AG10803 (cell line): Measurements from ENCODE around the gene RTF1.
A peak's percentile ranks its signal among the peaks of the same experiment; 100 is the strongest.

Experiments
- DNase-seq: peaks from one replicate; pipeline ENCODE4 v3.0.0; 2010; ENCODE audit warnings: low read depth
- H3K4me3 ChIP-seq: 2 replicates; pipeline ENCODE4 v1.5.1; 2011; ENCODE audit warnings: mild to moderate bottlenecking, low read length, control low read depth
- CTCF ChIP-seq: conservative IDR thresholded peaks from 2 replicates; pipeline ENCODE4 v1.5.1; 2011; ENCODE audit warnings: mild to moderate bottlenecking, low read length, control low read depth, inconsistent platforms

RTF1 gene

GRCh38 chr15:41396111-41396510 is 20.8 kb upstream of the RTF1 start:
- no peak for TF ChIP-seq CTCF
- DNase-seq = no peak

GRCh38 chr15:41401904-41402267 is 15.0 kb upstream of the RTF1 start:
- peak overlapping the region; percentile 94 for H3K4me3 ChIP-seq
- peak; percentile 3 for DNase-seq
- no peak for TF ChIP-seq CTCF

More at GRCh38 chr15:41396111-41396510, 20.8 kb upstream of the RTF1 start:
- H3K4me3 ChIP-seq = no peak overlapping the region

- TF ChIP-seq CTCF = no peak
- no peak for DNase-seq
- H3K4me3 ChIP-seq = no peak overlapping the region
These were observed 9.6 kb upstream of the RTF1 start for GRCh38 chr15:41407341-41407740.

- TF ChIP-seq CTCF = no peak
- DNase-seq = peak; percentile 76
- no peak overlapping the region for H3K4me3 ChIP-seq
These were observed 8.7 kb upstream of the RTF1 start for GRCh38 chr15:41408234-41408641.

- TF ChIP-seq CTCF = no peak
These were observed 5.9 kb upstream of the RTF1 start for GRCh38 chr15:41411031-41411430.

GRCh38 chr15:41411441-41411840 is 5.5 kb upstream of the RTF1 start:
- no peak for DNase-seq
- no peak overlapping the region for H3K4me3 ChIP-seq
- TF ChIP-seq CTCF = no peak

More at GRCh38 chr15:41411031-41411430, 5.9 kb upstream of the RTF1 start:
- H3K4me3 ChIP-seq = no peak overlapping the region
- no peak for DNase-seq

GRCh38 chr15:41416128-41416741 is 660 bp upstream of the RTF1 start:
- no peak for DNase-seq
- TF ChIP-seq CTCF = no peak
- peak overlapping the region; percentile 91 for H3K4me3 ChIP-seq
